Tibial nerve (tissue), 3 donors: Measurements from ENCODE around the gene STYXL1.

Source experiments
- EP300 ChIP-seq, 2 donors: sonication (generic); formaldehyde crosslinking; IDR thresholded peaks; one replicate each; pipeline ENCODE4 v1.6.1; 2017; ENCODE audit warnings: antibody characterized with exemption in 2 of 2, mild to moderate bottlenecking in 1 of 2
- POLR2A ChIP-seq, 2 donors: fragments of 450-650 bp; IDR thresholded peaks; one replicate each; pipeline ENCODE4 v1.6.1; 2017; ENCODE audit warnings: antibody characterized with exemption in 2 of 2, mild to moderate bottlenecking in 2 of 2, moderate library complexity in 2 of 2

GRCh38 chr7:75984130-75985008, 63.4 kb downstream of the STYXL1 start:
- TF ChIP-seq EP300 (IDR thresholded peaks at IDR 0.05), result no peak
- TF ChIP-seq POLR2A (IDR thresholded peaks at IDR 0.05), result no peak
